Right atrium auricular region (tissue), 2 donors: ENCODE data around the gene IL21R. TPM values are rescaled to one million over a fixed set of nuclear protein-coding genes. Genes with fewer than 3 reads are reported as not detected.

Experiments used
- DNase-seq: peaks from one replicate; pipeline ENCODE4 v3.0.0-alpha.2; 2019; ENCODE audit warnings: low spot score
- H3K27ac ChIP-seq, 2 donors: fragments of 200-600 bp; sonication (generic); 1 replicate in 1 of 2; 2 replicates in 1 of 2; pipeline ENCODE4 v1.5.1; 2016 to 2019
- H3K27me3 ChIP-seq, 2 donors: fragments of 200-600 bp; sonication (generic); one replicate each; pipeline versions ENCODE4 v1.5.1 to v1.6.0; 2017 to 2019
- H3K36me3 ChIP-seq: fragments of 200-600 bp; sonication (generic); one replicate; pipeline ENCODE4 v1.5.1; 2016
- H3K4me1 ChIP-seq, 2 donors: fragments of 200-600 bp; sonication (generic); one replicate each; pipeline versions ENCODE4 v1.5.1 to v1.6.0; 2017 to 2019
- H3K4me3 ChIP-seq, 2 donors: fragments of 200-600 bp; sonication (generic); 1 replicate in 1 of 2; 2 replicates in 1 of 2; pipeline ENCODE4 v1.5.1; 2017 to 2019; ENCODE audit warnings: mild to moderate bottlenecking in 1 of 2, moderate library complexity in 1 of 2
- H3K9me3 ChIP-seq, 2 donors: fragments of 200-600 bp; sonication (generic); one replicate each; pipeline ENCODE4 v1.5.1; 2019
- CTCF ChIP-seq, 2 donors: fragments of 200-600 bp; sonication (generic); IDR thresholded peaks; one replicate each; pipeline ENCODE4 v1.5.1; 2019; ENCODE audit warnings: antibody characterized with exemption in 2 of 2
- total RNA-seq, 2 donors: library from RNA; depleted of rRNA; stranded (reverse); fragments of >200 nt; gene quantifications; one replicate each; pipeline ENCODE4 v1.1.0, GENCODE V29; 2016

The IL21R gene
- total RNA-seq, 2 donors from 2014 or later, result 0.07 to 1.3 TPM

GRCh38 chr16:27404163-27404823, 2.3 kb downstream of the IL21R start:
- Histone ChIP-seq H3K27me3 (no peaks in the 10 kb centered on the region), H3K4me3 (no peak overlapping the region), H3K36me3 (no peaks in the 10 kb centered on the region), H3K9me3 (no peaks in the 10 kb centered on the region), H3K27ac (no peak overlapping the region), H3K4me1 (peaks cover 0 to 22% of the 10 kb centered on the region in 2 donors)
- DNase-seq, result no peak
- TF ChIP-seq CTCF (IDR thresholded peaks at IDR 0.05), result no peak

GRCh38 chr16:27405546-27406451, 3.8 kb downstream of the IL21R start:
- TF ChIP-seq CTCF (IDR thresholded peaks at IDR 0.05), result no peak
- H3K9me3 ChIP-seq, result peaks cover 0 to 1% of the 10 kb centered on the region in 2 donors
- no peak overlapping the region for H3K27ac ChIP-seq
- H3K36me3 ChIP-seq, result no peaks in the 10 kb centered on the region
- H3K27me3 ChIP-seq, result no peaks in the 10 kb centered on the region
- DNase-seq, result peak; percentile 57
- H3K4me1 ChIP-seq, result peaks cover 0 to 21% of the 10 kb centered on the region in 2 donors
- no peak overlapping the region for H3K4me3 ChIP-seq

- Histone ChIP-seq H3K27ac (no peak overlapping the region), H3K4me1 (peaks cover 0 to 13% of the 10 kb centered on the region in 2 donors), H3K9me3 (peaks cover 0 to 4% of the 10 kb centered on the region in 2 donors), H3K36me3 (no peaks in the 10 kb centered on the region), H3K27me3 (no peaks in the 10 kb centered on the region), H3K4me3 (no peak overlapping the region)
- DNase-seq, result no peak
- TF ChIP-seq CTCF (IDR thresholded peaks at IDR 0.05), result no peak
Measured at GRCh38 chr16:27406511-27407128, 4.6 kb downstream of the IL21R start.

GRCh38 chr16:27407133-27407532, 5.2 kb downstream of the IL21R start:
- H3K4me1 ChIP-seq, result peaks cover 0 to 8% of the 10 kb centered on the region in 2 donors
- H3K4me3 ChIP-seq, result no peak overlapping the region
- no peak for TF ChIP-seq CTCF (IDR thresholded peaks at IDR 0.05)
- no peak for DNase-seq
- H3K27ac ChIP-seq, result no peak overlapping the region
- no peaks in the 10 kb centered on the region for H3K36me3 ChIP-seq
- no peaks in the 10 kb centered on the region for H3K27me3 ChIP-seq
- peaks cover 0 to 4% of the 10 kb centered on the region in 2 donors for H3K9me3 ChIP-seq

GRCh38 chr16:27408012-27408601, 6.1 kb downstream of the IL21R start:
- no peak for TF ChIP-seq CTCF (IDR thresholded peaks at IDR 0.05)
- Histone ChIP-seq H3K4me1 (no peaks in the 10 kb centered on the region), H3K4me3 (no peak overlapping the region), H3K27ac (no peak overlapping the region), H3K27me3 (no peaks in the 10 kb centered on the region), H3K9me3 (peaks cover 0 to 4% of the 10 kb centered on the region in 2 donors), H3K36me3 (no peaks in the 10 kb centered on the region)
- no peak for DNase-seq
